Heart left ventricle (tissue), 16 donors: ENCODE results near the gene TSEN54. TPM values are rescaled to one million over a fixed set of nuclear protein-coding genes. Genes with fewer than 3 reads are reported as not detected.

Experiments
- ATAC-seq, 4 donors: fragments of 200-7000 bp; cut with Tn5 transposase; one replicate each; pipeline ENCODE4 v1.9.1; 2020 to 2022; ENCODE audit warnings: moderate library complexity in 4 of 4, mild to moderate bottlenecking in 3 of 4, moderate number of reproducible peaks in 1 of 4
- DNase-seq, 5 donors: peaks; one replicate each; pipeline ENCODE4 v3.0.0-alpha.2; 2020
- H3K27ac ChIP-seq, 12 donors: fragments of 200-600 bp; sonication (generic) in 4 of 12; one replicate each; pipeline versions ENCODE4 v1.5.0 to v1.8.0; 2016 to 2022; ENCODE audit warnings: mild to moderate bottlenecking in 2 of 12
- H3K27me3 ChIP-seq, 9 donors: fragments of 200-600 bp; sonication (generic) in 2 of 9; one replicate each; pipeline versions ENCODE4 v1.5.1 to v1.8.0; 2016 to 2022; ENCODE audit warnings: mild to moderate bottlenecking in 3 of 9
- H3K36me3 ChIP-seq, 9 donors: fragments of 200-600 bp; sonication (generic) in 2 of 9; one replicate each; pipeline versions ENCODE4 v1.5.0 to v1.8.0; 2018 to 2022; ENCODE audit warnings: mild to moderate bottlenecking in 2 of 9
- H3K4me1 ChIP-seq, 12 donors: fragments of 200-600 bp; sonication (generic) in 4 of 12; one replicate each; pipeline versions ENCODE4 v1.5.0 to v1.8.0; 2016 to 2022; ENCODE audit warnings: mild to moderate bottlenecking in 3 of 12
- H3K4me3 ChIP-seq, 12 donors: fragments of 200-600 bp; sonication (generic) in 4 of 12; one replicate each; pipeline versions ENCODE4 v1.5.0 to v1.8.0; 2017 to 2022; ENCODE audit warnings: mild to moderate bottlenecking in 9 of 12, moderate library complexity in 4 of 12
- H3K9me3 ChIP-seq, 12 donors: fragments of 200-600 bp; sonication (generic) in 4 of 12; one replicate each; pipeline versions ENCODE4 v1.5.0 to v1.8.0; 2016 to 2022; ENCODE audit warnings: mild to moderate bottlenecking in 1 of 12
- POLR2A ChIP-seq, 2 donors: fragments of 450-650 bp; IDR thresholded peaks; one replicate each; pipeline ENCODE4 v1.6.1; 2017; ENCODE audit warnings: antibody characterized with exemption in 2 of 2, mild to moderate bottlenecking in 2 of 2, moderate library complexity in 2 of 2
- WGBS, 4 donors: extraction: QIAGEN DNeasy Blood & Tissue Kit in 2 of 4; methylation state at CpG; one replicate each; pipeline versions ENCODE4 v1.1.5 to v1.1.7; 2013 to 2018; 5-methylcytosine and 5-hydroxymethylcytosine counted together
- intact Hi-C, 10 donors: fragments of 100-400 bp; cut with DNase I; formaldehyde crosslinking; loops; one replicate each; pipeline versions ENCODE4 v1.11.1 to v1.14.2; 2022
- polyA plus RNA-seq, 2 donors: library from polyadenylated mRNA; stranded (reverse); fragments of 200-250 nt; gene quantifications; one replicate each; pipeline ENCODE4 v1.2.3, GENCODE V29; 2013
- total RNA-seq, 9 donors: library from RNA; depleted of rRNA in 2 of 9; stranded (reverse); fragments of >200 nt in 2 of 9; fragmentation: NEBNext Ultra II Directional in 3 of 9; extraction: Animal tissue kit (Norgen Biotek cat#: 25700) in 3 of 9; gene quantifications; one replicate each; pipeline versions ENCODE4 v1.1.0 to v1.2.4, GENCODE V29; 2016 to 2023
- TF ChIP-seq, protein P1 (sequence below), 12 donors: fragments of 200-600 bp; sonication (generic) in 4 of 12; IDR thresholded peaks; one replicate each; pipeline versions ENCODE4 v1.5.0 to v1.8.0; 2018 to 2022; ENCODE audit warnings: antibody characterized with exemption in 12 of 12, mild to moderate bottlenecking in 5 of 12
- donor health status: ischemic (EF 13 %, LVEDD 7.1; RV severe dilation, severe dysfunction).
- donor health status: healthy with polysubstance abuse.
- donor health status: DM: no; HTN: yes; CAD: no.
- donor health status: DM: no; HTN: no; CAD: no.
- donor health status: ischemic (EF 25% LVEDD 6.9; RV normal size, moderate dysfunction).
- donor health status: ischemic (EF 25% LVEDD 5.7; RV mildly dilated, moderate dysfunction).
- donor health status: healthy.
- donor health status: DM: yes; HTN: yes; CAD: no.
- donor health status: ischemic (EF 35%, LVEDD 5.7; RV mildly dilated, moderate dysfunction).
- donor health status: nonischemic (EF 11% LVEDD 7.7; RV severe dilation, severe dysfunction).
- donor health status: DM: yes; HTN: yes; CAD: no.
- donor health status: PGD.
- donor health status: ischemic (EF 29% LVEDD 5.4; RV normal size, mild dysfunction).
- donor health status: nonischemic (EF 23%, LVEDD 6.1; RV moderate dilation, normal function).

TSEN54 gene
- total and polyA plus RNA-seq, 11 donors = 4.0 to 12.4 (median 9.4) TPM

- TF ChIP-seq, protein P1, sequence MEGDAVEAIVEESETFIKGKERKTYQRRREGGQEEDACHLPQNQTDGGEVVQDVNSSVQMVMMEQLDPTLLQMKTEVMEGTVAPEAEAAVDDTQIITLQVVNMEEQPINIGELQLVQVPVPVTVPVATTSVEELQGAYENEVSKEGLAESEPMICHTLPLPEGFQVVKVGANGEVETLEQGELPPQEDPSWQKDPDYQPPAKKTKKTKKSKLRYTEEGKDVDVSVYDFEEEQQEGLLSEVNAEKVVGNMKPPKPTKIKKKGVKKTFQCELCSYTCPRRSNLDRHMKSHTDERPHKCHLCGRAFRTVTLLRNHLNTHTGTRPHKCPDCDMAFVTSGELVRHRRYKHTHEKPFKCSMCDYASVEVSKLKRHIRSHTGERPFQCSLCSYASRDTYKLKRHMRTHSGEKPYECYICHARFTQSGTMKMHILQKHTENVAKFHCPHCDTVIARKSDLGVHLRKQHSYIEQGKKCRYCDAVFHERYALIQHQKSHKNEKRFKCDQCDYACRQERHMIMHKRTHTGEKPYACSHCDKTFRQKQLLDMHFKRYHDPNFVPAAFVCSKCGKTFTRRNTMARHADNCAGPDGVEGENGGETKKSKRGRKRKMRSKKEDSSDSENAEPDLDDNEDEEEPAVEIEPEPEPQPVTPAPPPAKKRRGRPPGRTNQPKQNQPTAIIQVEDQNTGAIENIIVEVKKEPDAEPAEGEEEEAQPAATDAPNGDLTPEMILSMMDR (IDR thresholded peaks at IDR 0.05) = no peak
- TF ChIP-seq POLR2A (IDR thresholded peaks at IDR 0.05) = no peak
- Histone ChIP-seq H3K9me3 (no peaks in the 10 kb centered on the region), H3K36me3 (peaks cover 0 to 25% (median 12%) of the 10 kb centered on the region in 9 donors), H3K4me3 (no peak overlapping the region), H3K27ac (no peak overlapping the region), H3K4me1 (peaks cover 0 to 34% (median 19%) of the 10 kb centered on the region in 12 donors), H3K27me3 (peaks cover 0 to 6% (median 0%) of the 10 kb centered on the region in 9 donors)
- WGBS, 4 donors = 86 to 94% (median 91%) methylated on average over 7 to 8 of the region's 8 CpGs
- intact Hi-C loops = loop anchor here in 5 of 10 donors (5.0 to 10.0 kb wide), 4 partner anchors 64 to 196 kb away; partner anchors contain the start of gene MYO15B (in 2 of the 5)
- DNase-seq = no peak
- ATAC-seq = no peak
Observed at GRCh38 chr17:75521290-75521689, 5.0 kb downstream of the TSEN54 start.

DNA sequence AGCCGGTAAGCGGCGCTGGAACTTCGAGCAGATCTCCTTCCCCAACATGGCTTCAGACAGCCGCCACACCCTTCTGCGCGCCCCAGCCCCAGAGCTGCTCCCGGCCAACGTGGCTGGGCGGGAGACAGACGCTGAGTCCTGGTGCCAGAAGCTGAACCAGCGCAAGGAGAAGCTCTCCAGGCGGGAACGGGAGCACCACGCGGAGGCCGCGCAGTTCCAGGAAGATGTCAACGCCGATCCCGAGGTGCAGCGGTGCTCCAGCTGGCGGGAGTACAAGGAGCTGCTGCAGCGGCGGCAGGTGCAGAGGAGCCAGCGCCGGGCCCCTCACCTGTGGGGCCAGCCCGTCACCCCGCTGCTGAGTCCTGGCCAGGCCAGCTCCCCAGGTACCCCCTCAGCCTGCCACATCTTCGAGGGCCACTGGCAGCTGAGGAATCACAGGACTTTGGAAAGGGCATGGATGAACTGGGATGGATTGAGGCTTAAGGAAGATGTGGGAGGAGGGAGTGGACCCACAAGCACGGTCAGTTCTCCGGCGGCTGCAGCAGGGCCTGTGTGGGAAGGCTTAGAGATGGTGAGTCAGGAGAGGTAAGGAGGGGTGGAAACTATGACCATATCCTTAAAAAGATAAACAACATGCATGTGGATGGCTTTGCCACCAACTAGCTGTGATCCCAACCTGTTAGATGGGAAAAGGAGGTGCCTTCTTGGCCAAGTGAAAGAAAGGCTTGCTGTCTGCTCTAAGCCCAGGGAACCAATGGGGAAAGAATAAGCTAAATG is 5.8 kb downstream of the TSEN54 start:
- Histone ChIP-seq H3K4me3 (no peak overlapping the region), H3K36me3 (peaks cover 0 to 25% (median 12%) of the 10 kb centered on the region in 9 donors), H3K27ac (no peak overlapping the region), H3K27me3 (peaks cover 0 to 6% (median 0%) of the 10 kb centered on the region in 9 donors), H3K9me3 (no peaks in the 10 kb centered on the region), H3K4me1 (peaks cover 0 to 31% (median 16%) of the 10 kb centered on the region in 12 donors)
- intact Hi-C loops = loop anchor here in 5 of 10 donors (5.0 to 10.0 kb wide), 4 partner anchors 63 to 197 kb away; partner anchors contain the start of gene MYO15B (in 2 of the 5)
- DNase-seq (no peak), ATAC-seq (no peak)
- 92 to 94% (median 92%) methylated on average over 21 to 33 of the region's 33 CpGs for WGBS, 4 donors
- TF ChIP-seq, protein P1 (IDR thresholded peaks at IDR 0.05) = no peak
- no peak for TF ChIP-seq POLR2A (IDR thresholded peaks at IDR 0.05)

GRCh38 chr17:75523647-75524046 is 7.3 kb downstream of the TSEN54 start:
- intact Hi-C loops = loop anchor here in 7 of 10 donors (2.0 to 10.0 kb wide), 6 partner anchors 61 to 199 kb away; partner anchors contain the start of gene MYO15B (in 2 of the 7)
- peaks cover 0 to 25% (median 12%) of the 10 kb centered on the region in 9 donors for H3K36me3 ChIP-seq
- no peak overlapping the region for H3K27ac ChIP-seq
- no peak for TF ChIP-seq POLR2A (IDR thresholded peaks at IDR 0.05)
- TF ChIP-seq, protein P1 (IDR thresholded peaks at IDR 0.05) = no peak
- no peak for DNase-seq
- WGBS, 4 donors = 94 to 98% (median 95%) methylated on average over 7 of the region's 7 CpGs
- no peak overlapping the region for H3K4me3 ChIP-seq
- peaks cover 0 to 6% (median 0%) of the 10 kb centered on the region in 9 donors for H3K27me3 ChIP-seq
- H3K9me3 ChIP-seq = no peaks in the 10 kb centered on the region
- no peak for ATAC-seq
- peaks cover 0 to 22% (median 12%) of the 10 kb centered on the region in 12 donors for H3K4me1 ChIP-seq
